MM.1S (cell line): ENCODE data around the gene LRRC75B.
A peak's percentile ranks its signal among the peaks of the same experiment; 100 is the strongest.
"Not testable (repeated sequence)": the region's sequence is repeated elsewhere in the genome, so short reads cannot be mapped to it uniquely, and the experiment has no call there.

Source experiments
- DNase-seq: peaks from one replicate; pipeline ENCODE4 v3.0.0-alpha.2; 2015
- H2AFZ ChIP-seq: fragments of 300-600 bp; sonication (generic); 2 replicates; pipeline ENCODE4 v1.6.0; 2016; ENCODE audit warnings: antibody characterized with exemption, low read length
- H3F3A ChIP-seq: fragments of 300-600 bp; sonication (generic); 2 replicates; pipeline ENCODE4 v1.6.1; 2016; ENCODE audit warnings: mild to moderate bottlenecking, antibody characterized with exemption, low read length, moderate library complexity, mixed read lengths; ENCODE audit not compliant: insufficient read depth
- H3K27ac ChIP-seq: fragments of 300-600 bp; sonication (generic); 2 replicates; pipeline ENCODE4 v1.5.1; 2016; ENCODE audit warnings: mild to moderate bottlenecking, low read length
- H3K27me3 ChIP-seq: fragments of 300-600 bp; sonication (generic); replicated peaks from 2 replicates; pipeline ENCODE4 v1.6.0; 2016; ENCODE audit warnings: low read length; ENCODE audit not compliant: insufficient read depth
- H3K36me3 ChIP-seq: fragments of 300-600 bp; sonication (generic); replicated peaks from 2 replicates; pipeline ENCODE4 v1.6.1; 2016; ENCODE audit warnings: mild to moderate bottlenecking, low read length, mixed read lengths; ENCODE audit not compliant: insufficient read depth
- H3K4me1 ChIP-seq: fragments of 300-600 bp; sonication (generic); 2 replicates; pipeline ENCODE4 v1.6.1; 2016; ENCODE audit warnings: low read length, mixed read lengths
- H3K4me2 ChIP-seq: fragments of 300-600 bp; sonication (generic); 2 replicates; pipeline ENCODE4 v1.6.0; 2016; ENCODE audit warnings: low read depth, low read length
- H3K4me3 ChIP-seq: fragments of 300-600 bp; sonication (generic); 2 replicates; pipeline ENCODE4 v1.5.1; 2016; ENCODE audit warnings: low read length, mixed read lengths
- H3K79me2 ChIP-seq: fragments of 300-600 bp; sonication (generic); 2 replicates; pipeline ENCODE4 v1.6.1; 2016; ENCODE audit warnings: mixed run types, low read length, mixed read lengths
- H3K9ac ChIP-seq: fragments of 300-600 bp; sonication (generic); 2 replicates; pipeline ENCODE4 v1.6.1; 2016; ENCODE audit warnings: low read length, mixed read lengths
- H3K9me2 ChIP-seq: fragments of 300-600 bp; sonication (generic); replicated peaks from 2 replicates; pipeline ENCODE4 v1.6.1; 2016; ENCODE audit warnings: mild to moderate bottlenecking, low read length, mixed read lengths; ENCODE audit not compliant: insufficient read depth
- H3K9me3 ChIP-seq: fragments of 300-600 bp; sonication (generic); replicated peaks from 2 replicates; pipeline ENCODE4 v1.6.1; 2016; ENCODE audit warnings: mild to moderate bottlenecking, low read length, mixed read lengths; ENCODE audit not compliant: insufficient read depth
- H4K20me1 ChIP-seq: fragments of 300-600 bp; sonication (generic); 2 replicates; pipeline ENCODE4 v1.6.1; 2016; ENCODE audit warnings: mild to moderate bottlenecking, low read length, moderate library complexity, mixed read lengths; ENCODE audit not compliant: insufficient read depth
- EZH2 ChIP-seq: fragments of 300-600 bp; sonication (generic); optimal IDR thresholded peaks from 2 replicates; pipeline ENCODE3; 2017; ENCODE audit warnings: low read depth, mild to moderate bottlenecking, antibody characterized with exemption, low read length, mixed read lengths
- EZH2phosphoT487 ChIP-seq: fragments of 300-600 bp; sonication (generic); IDR thresholded peaks from 2 replicates; pipeline ENCODE4 v1.6.1; 2018; ENCODE audit warnings: antibody characterized with exemption, low read length
- TF ChIP-seq, protein P1 (sequence below): fragments of 300-600 bp; sonication (generic); IDR thresholded peaks from 2 replicates; pipeline ENCODE4 v1.5.1; 2016; ENCODE audit warnings: antibody characterized with exemption, low read length, mixed read lengths

Gene LRRC75B

GRCh38 chr22:24601217-24602104 lies 8.6 kb upstream of the LRRC75B start:
- Histone ChIP-seq H2AFZ (no peak overlapping the region), H3K4me3 (no peak overlapping the region), H3K4me1 (peaks cover 4% of the 10 kb centered on the region; the same call in 1 of the 2 replicates), H3K4me2 (no peak overlapping the region), H4K20me1 (no peaks in the 10 kb centered on the region), H3K27me3 (no peaks in the 10 kb centered on the region), H3K9me3 (no peaks in the 10 kb centered on the region), H3K27ac (no peak overlapping the region), H3F3A (no peaks in the 10 kb centered on the region), H3K79me2 (no peaks in the 10 kb centered on the region), H3K36me3 (no peaks in the 10 kb centered on the region), H3K9ac (no peak overlapping the region), H3K9me2 (no peaks in the 10 kb centered on the region)
- TF ChIP-seq EZH2phosphoT487: no peak
- TF ChIP-seq, protein P1, sequence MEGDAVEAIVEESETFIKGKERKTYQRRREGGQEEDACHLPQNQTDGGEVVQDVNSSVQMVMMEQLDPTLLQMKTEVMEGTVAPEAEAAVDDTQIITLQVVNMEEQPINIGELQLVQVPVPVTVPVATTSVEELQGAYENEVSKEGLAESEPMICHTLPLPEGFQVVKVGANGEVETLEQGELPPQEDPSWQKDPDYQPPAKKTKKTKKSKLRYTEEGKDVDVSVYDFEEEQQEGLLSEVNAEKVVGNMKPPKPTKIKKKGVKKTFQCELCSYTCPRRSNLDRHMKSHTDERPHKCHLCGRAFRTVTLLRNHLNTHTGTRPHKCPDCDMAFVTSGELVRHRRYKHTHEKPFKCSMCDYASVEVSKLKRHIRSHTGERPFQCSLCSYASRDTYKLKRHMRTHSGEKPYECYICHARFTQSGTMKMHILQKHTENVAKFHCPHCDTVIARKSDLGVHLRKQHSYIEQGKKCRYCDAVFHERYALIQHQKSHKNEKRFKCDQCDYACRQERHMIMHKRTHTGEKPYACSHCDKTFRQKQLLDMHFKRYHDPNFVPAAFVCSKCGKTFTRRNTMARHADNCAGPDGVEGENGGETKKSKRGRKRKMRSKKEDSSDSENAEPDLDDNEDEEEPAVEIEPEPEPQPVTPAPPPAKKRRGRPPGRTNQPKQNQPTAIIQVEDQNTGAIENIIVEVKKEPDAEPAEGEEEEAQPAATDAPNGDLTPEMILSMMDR: no peak
- TF ChIP-seq EZH2: no peak
- DNase-seq: peak; percentile 35

GRCh38 chr22:24599958-24600715 lies 7.3 kb upstream of the LRRC75B start:
- H3K4me3 ChIP-seq, H3K36me3 ChIP-seq, H3F3A ChIP-seq, H3K4me2 ChIP-seq, H4K20me1 ChIP-seq, H3K27ac ChIP-seq, H3K9me2 ChIP-seq, H2AFZ ChIP-seq, H3K4me1 ChIP-seq, H3K9ac ChIP-seq, H3K9me3 ChIP-seq, H3K79me2 ChIP-seq, H3K27me3 ChIP-seq, DNase-seq: not testable (repeated sequence)

DNA sequence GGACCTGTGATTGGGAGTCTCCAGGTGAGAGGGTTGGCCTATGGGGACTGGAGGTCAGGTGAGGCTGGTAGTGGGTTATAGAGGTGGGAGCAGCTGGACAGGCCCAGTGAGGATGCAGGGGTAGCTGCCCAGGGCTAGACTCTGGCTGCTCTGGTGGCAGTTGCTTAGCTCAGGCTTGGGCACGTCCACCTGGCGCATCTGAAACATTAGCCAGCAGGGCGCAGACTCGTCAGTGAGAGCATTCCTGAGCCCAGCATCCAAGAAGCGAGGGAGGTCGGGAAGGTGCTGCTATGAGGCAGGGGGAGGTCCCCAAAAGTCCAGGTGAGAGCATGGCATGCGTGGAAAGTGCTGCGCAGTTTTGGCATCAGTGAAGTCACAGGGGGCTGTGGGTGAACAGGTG lies 6.6 kb upstream of the LRRC75B start:
- H4K20me1 ChIP-seq: no peaks in the 10 kb centered on the region
- H3K27ac ChIP-seq: no peak overlapping the region
- no peak for DNase-seq
- TF ChIP-seq EZH2phosphoT487 (no peak), EZH2 (no peak)
- TF ChIP-seq, protein P1: no peak
- no peaks in the 10 kb centered on the region for H3K9me3 ChIP-seq
- H3F3A ChIP-seq: no peaks in the 10 kb centered on the region
- H3K36me3 ChIP-seq: no peaks in the 10 kb centered on the region
- H2AFZ ChIP-seq: no peak overlapping the region
- no peaks in the 10 kb centered on the region for H3K9me2 ChIP-seq
- H3K4me2 ChIP-seq: no peak overlapping the region
- peaks cover 4% of the 10 kb centered on the region; the same call in 1 of the 2 replicates for H3K4me1 ChIP-seq
- H3K27me3 ChIP-seq: no peaks in the 10 kb centered on the region
- H3K4me3 ChIP-seq: no peak overlapping the region
- H3K79me2 ChIP-seq: no peaks in the 10 kb centered on the region
- no peak overlapping the region for H3K9ac ChIP-seq

GRCh38 chr22:24597076-24597475 lies 4.2 kb upstream of the LRRC75B start:
- not testable (repeated sequence) for H3K36me3 ChIP-seq, H3F3A ChIP-seq, H3K27me3 ChIP-seq, H4K20me1 ChIP-seq, H3K9me3 ChIP-seq, H3K9ac ChIP-seq, H3K79me2 ChIP-seq, H2AFZ ChIP-seq, H3K9me2 ChIP-seq, H3K4me3 ChIP-seq, H3K4me2 ChIP-seq, H3K27ac ChIP-seq, H3K4me1 ChIP-seq, DNase-seq
